Measurements from ENCODE around the gene ODAD2.

The ODAD2 gene

GRCh38 chr10:27889518-27889917 is 109.4 kb downstream of the ODAD2 start:
- TF ChIP-seq POLR2AphosphoS5 (IDR thresholded peaks at IDR 0.05; ENCODE audit: low read depth) = no peak
- no peak for TF ChIP-seq GABPA (IDR thresholded peaks at IDR 0.05; ENCODE audit: low read depth)
- TF ChIP-seq SPI1 (IDR thresholded peaks at IDR 0.05; ENCODE audit: borderline replicate concordance, low read depth) = no peak
- TF ChIP-seq, protein P1, sequence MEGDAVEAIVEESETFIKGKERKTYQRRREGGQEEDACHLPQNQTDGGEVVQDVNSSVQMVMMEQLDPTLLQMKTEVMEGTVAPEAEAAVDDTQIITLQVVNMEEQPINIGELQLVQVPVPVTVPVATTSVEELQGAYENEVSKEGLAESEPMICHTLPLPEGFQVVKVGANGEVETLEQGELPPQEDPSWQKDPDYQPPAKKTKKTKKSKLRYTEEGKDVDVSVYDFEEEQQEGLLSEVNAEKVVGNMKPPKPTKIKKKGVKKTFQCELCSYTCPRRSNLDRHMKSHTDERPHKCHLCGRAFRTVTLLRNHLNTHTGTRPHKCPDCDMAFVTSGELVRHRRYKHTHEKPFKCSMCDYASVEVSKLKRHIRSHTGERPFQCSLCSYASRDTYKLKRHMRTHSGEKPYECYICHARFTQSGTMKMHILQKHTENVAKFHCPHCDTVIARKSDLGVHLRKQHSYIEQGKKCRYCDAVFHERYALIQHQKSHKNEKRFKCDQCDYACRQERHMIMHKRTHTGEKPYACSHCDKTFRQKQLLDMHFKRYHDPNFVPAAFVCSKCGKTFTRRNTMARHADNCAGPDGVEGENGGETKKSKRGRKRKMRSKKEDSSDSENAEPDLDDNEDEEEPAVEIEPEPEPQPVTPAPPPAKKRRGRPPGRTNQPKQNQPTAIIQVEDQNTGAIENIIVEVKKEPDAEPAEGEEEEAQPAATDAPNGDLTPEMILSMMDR (IDR thresholded peaks at IDR 0.05; ENCODE audit: insufficient read depth, low read length) = no peak
- TF ChIP-seq, protein P2, sequence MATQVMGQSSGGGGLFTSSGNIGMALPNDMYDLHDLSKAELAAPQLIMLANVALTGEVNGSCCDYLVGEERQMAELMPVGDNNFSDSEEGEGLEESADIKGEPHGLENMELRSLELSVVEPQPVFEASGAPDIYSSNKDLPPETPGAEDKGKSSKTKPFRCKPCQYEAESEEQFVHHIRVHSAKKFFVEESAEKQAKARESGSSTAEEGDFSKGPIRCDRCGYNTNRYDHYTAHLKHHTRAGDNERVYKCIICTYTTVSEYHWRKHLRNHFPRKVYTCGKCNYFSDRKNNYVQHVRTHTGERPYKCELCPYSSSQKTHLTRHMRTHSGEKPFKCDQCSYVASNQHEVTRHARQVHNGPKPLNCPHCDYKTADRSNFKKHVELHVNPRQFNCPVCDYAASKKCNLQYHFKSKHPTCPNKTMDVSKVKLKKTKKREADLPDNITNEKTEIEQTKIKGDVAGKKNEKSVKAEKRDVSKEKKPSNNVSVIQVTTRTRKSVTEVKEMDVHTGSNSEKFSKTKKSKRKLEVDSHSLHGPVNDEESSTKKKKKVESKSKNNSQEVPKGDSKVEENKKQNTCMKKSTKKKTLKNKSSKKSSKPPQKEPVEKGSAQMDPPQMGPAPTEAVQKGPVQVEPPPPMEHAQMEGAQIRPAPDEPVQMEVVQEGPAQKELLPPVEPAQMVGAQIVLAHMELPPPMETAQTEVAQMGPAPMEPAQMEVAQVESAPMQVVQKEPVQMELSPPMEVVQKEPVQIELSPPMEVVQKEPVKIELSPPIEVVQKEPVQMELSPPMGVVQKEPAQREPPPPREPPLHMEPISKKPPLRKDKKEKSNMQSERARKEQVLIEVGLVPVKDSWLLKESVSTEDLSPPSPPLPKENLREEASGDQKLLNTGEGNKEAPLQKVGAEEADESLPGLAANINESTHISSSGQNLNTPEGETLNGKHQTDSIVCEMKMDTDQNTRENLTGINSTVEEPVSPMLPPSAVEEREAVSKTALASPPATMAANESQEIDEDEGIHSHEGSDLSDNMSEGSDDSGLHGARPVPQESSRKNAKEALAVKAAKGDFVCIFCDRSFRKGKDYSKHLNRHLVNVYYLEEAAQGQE (IDR thresholded peaks at IDR 0.05; ENCODE audit: insufficient replicate concordance, low read depth) = no peak
- no peaks in the 10 kb centered on the region for H3K27me3 ChIP-seq (ENCODE audit: insufficient read depth, poor library complexity, severe bottlenecking)
- no peak overlapping the region for H3K27ac ChIP-seq (replicated peaks)
- DNase-seq (ENCODE audit: low read depth in 1 of 2, low spot score in 1 of 2) = no peak
- H3K4me3 ChIP-seq (replicated peaks; ENCODE audit: insufficient read depth, low read length) = no peak overlapping the region

- DNase-seq (ENCODE audit: low read depth in 1 of 2, low spot score in 1 of 2) = no peak
- Histone ChIP-seq H3K27me3 (ENCODE audit: insufficient read depth, poor library complexity, severe bottlenecking) (no peaks in the 10 kb centered on the region), H3K27ac (replicated peaks) (no peak overlapping the region), H3K4me3 (replicated peaks; ENCODE audit: insufficient read depth, low read length) (no peak overlapping the region)
- TF ChIP-seq SPI1 (IDR thresholded peaks at IDR 0.05; ENCODE audit: borderline replicate concordance, low read depth) (no peak), POLR2AphosphoS5 (IDR thresholded peaks at IDR 0.05; ENCODE audit: low read depth) (no peak), GABPA (IDR thresholded peaks at IDR 0.05; ENCODE audit: low read depth) (no peak)
- TF ChIP-seq, protein P1 (IDR thresholded peaks at IDR 0.05; ENCODE audit: insufficient read depth, low read length) = no peak
- TF ChIP-seq, protein P2 (IDR thresholded peaks at IDR 0.05; ENCODE audit: insufficient replicate concordance, low read depth) = no peak
These were observed 114.7 kb downstream of the ODAD2 start for GRCh38 chr10:27884185-27884641.

DNA sequence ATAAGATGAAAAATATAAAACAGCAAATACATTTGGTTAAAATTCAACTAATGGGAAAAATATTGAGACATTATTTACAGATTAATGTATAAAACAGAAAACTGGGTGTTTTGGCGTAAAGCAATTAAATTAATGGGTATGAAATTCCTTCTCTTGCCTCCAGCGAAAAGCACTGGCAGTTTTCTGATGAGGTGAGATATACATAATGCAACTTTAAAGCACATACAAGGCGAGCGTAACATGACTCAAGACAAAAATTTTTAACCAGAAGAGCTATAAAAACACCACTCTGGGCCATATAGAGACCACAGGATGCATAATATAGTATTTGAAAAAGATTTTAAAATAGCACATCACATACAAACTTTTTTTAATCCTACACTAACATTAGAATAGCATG is 120.6 kb downstream of the ODAD2 start:
- Histone ChIP-seq H3K4me3 (replicated peaks; ENCODE audit: insufficient read depth, low read length) (no peak overlapping the region), H3K27me3 (ENCODE audit: insufficient read depth, poor library complexity, severe bottlenecking) (no peaks in the 10 kb centered on the region), H3K27ac (replicated peaks) (no peak overlapping the region)
- DNase-seq (ENCODE audit: low read depth in 1 of 2, low spot score in 1 of 2) = no peak
- TF ChIP-seq, protein P2 (IDR thresholded peaks at IDR 0.05; ENCODE audit: insufficient replicate concordance, low read depth) = no peak
- TF ChIP-seq SPI1 (IDR thresholded peaks at IDR 0.05; ENCODE audit: borderline replicate concordance, low read depth) (no peak), GABPA (IDR thresholded peaks at IDR 0.05; ENCODE audit: low read depth) (no peak), POLR2AphosphoS5 (IDR thresholded peaks at IDR 0.05; ENCODE audit: low read depth) (no peak)
- TF ChIP-seq, protein P1 (IDR thresholded peaks at IDR 0.05; ENCODE audit: insufficient read depth, low read length) = no peak
